Smooth muscle cell (in vitro differentiated cells): Measurements from ENCODE around the gene TMCC2. TPM values are rescaled to one million over a fixed set of nuclear protein-coding genes. Genes with fewer than 3 reads are reported as not detected.
"Not testable (repeated sequence)": the region's sequence is repeated elsewhere in the genome, so short reads cannot be mapped to it uniquely, and the experiment has no call there.

Experiments used
- DNase-seq: peaks from one replicate; lab custom pipeline; 2025; ENCODE audit not compliant: unreplicated experiment; lab: John Stamatoyannopoulos, UW
- H2AFZ ChIP-seq: fragments of 200-600 bp; sonication (generic); 2 replicates; pipeline ENCODE4 v1.6.0; 2016; ENCODE audit warnings: antibody characterized with exemption, low read depth, mild to moderate bottlenecking
- H3F3A ChIP-seq: fragments of 200-600 bp; sonication (generic); 2 replicates; pipeline ENCODE4 v1.6.0; 2017; ENCODE audit warnings: antibody characterized with exemption, low read depth
- H3K27ac ChIP-seq: fragments of 200-600 bp; sonication (generic); 2 replicates; pipeline ENCODE4 v1.5.1; 2016; ENCODE audit warnings: low read depth, mild to moderate bottlenecking
- H3K27me3 ChIP-seq: fragments of 200-600 bp; sonication (generic); 2 replicates; pipeline ENCODE4 v1.6.1; 2016; ENCODE audit warnings: low read depth, mild to moderate bottlenecking
- H3K36me3 ChIP-seq: fragments of 200-600 bp; sonication (generic); 2 replicates; pipeline ENCODE4 v1.5.1; 2016; ENCODE audit warnings: low read depth
- H3K4me1 ChIP-seq: fragments of 200-600 bp; sonication (generic); 2 replicates; pipeline ENCODE4 v1.5.1; 2016; ENCODE audit warnings: low read depth
- H3K4me2 ChIP-seq: fragments of 200-600 bp; sonication (generic); 2 replicates; pipeline ENCODE4 v1.6.0; 2016; ENCODE audit warnings: mild to moderate bottlenecking
- H3K4me3 ChIP-seq: fragments of 200-600 bp; sonication (generic); 2 replicates; pipeline ENCODE4 v1.5.1; 2016; ENCODE audit warnings: mild to moderate bottlenecking
- H3K79me2 ChIP-seq: fragments of 200-600 bp; sonication (generic); 2 replicates; pipeline ENCODE4 v1.6.0; 2016; ENCODE audit warnings: low read depth, mild to moderate bottlenecking
- H3K9ac ChIP-seq: fragments of 200-600 bp; sonication (generic); 2 replicates; pipeline ENCODE4 v1.6.0; 2016; ENCODE audit warnings: low read depth
- H3K9me3 ChIP-seq: fragments of 200-600 bp; sonication (generic); replicated peaks from 2 replicates; pipeline ENCODE4 v1.5.1; 2016; ENCODE audit warnings: low read depth
- H4K20me1 ChIP-seq: fragments of 200-600 bp; sonication (generic); 2 replicates; pipeline ENCODE4 v1.6.0; 2016; ENCODE audit warnings: low read depth
- CTCF ChIP-seq: fragments of 200-600 bp; sonication (generic); IDR thresholded peaks from 2 replicates; pipeline ENCODE4 v1.5.1; 2017; ENCODE audit warnings: borderline replicate concordance, mild to moderate bottlenecking, antibody characterized with exemption; ENCODE audit not compliant: insufficient read depth, poor library complexity, severe bottlenecking
- WGBS: methylation state at CpG from one replicate; pipeline ENCODE4 v1.1.7; 2016; ENCODE audit warnings: low lambda C conversion rate; 5-methylcytosine and 5-hydroxymethylcytosine counted together
- polyA plus RNA-seq: library from polyadenylated mRNA; unstranded; fragments of >200 nt; fragmentation: Nextera tagmentation; extraction: Ambion mirVana; gene quantifications from 2 replicates; pipeline ENCODE4 v1.2.1, GENCODE V29; 2016
- total RNA-seq: library from RNA; depleted of rRNA; stranded (reverse); fragments of >200 nt; gene quantifications from 2 replicates; pipeline ENCODE4 v1.2.3, GENCODE V29; 2014

Gene TMCC2
- total and polyA plus RNA-seq, 2 experiments from 2014 or later, result 3.3 to 5.6 TPM

- DNase-seq, result no peak
- H3K27ac ChIP-seq, result peak overlapping the region; percentile 92
- 33% methylated on average over 5 of the region's 5 CpGs for WGBS
- H3K36me3 ChIP-seq, result no peaks in the 10 kb centered on the region
- no peak overlapping the region for H2AFZ ChIP-seq
- H3K4me2 ChIP-seq, result peak overlapping the region; percentile 49
- H3K27me3 ChIP-seq, result no peaks in the 10 kb centered on the region
- H4K20me1 ChIP-seq, result no peaks in the 10 kb centered on the region
- H3K9me3 ChIP-seq, result no peaks in the 10 kb centered on the region
- TF ChIP-seq CTCF, result no peak
- peak overlapping the region; percentile 41 for H3K9ac ChIP-seq
- no peaks in the 10 kb centered on the region for H3K79me2 ChIP-seq
- peaks cover 59% of the 10 kb centered on the region for H3K4me1 ChIP-seq
- H3K4me3 ChIP-seq, result no peak overlapping the region
- peaks cover 27% of the 10 kb centered on the region for H3F3A ChIP-seq
These were observed 67.2 kb downstream of the TMCC2 start for GRCh38 chr1:205294934-205295333.

- Histone ChIP-seq H3K9ac (no peak overlapping the region), H3K4me2 (peak overlapping the region; percentile 8), H3K36me3 (no peaks in the 10 kb centered on the region), H3K27me3 (no peaks in the 10 kb centered on the region), H3K27ac (peak overlapping the region; percentile 93), H3K4me1 (peaks cover 71% of the 10 kb centered on the region), H3F3A (peaks cover 32% of the 10 kb centered on the region), H3K9me3 (no peaks in the 10 kb centered on the region), H4K20me1 (no peaks in the 10 kb centered on the region), H3K79me2 (no peaks in the 10 kb centered on the region), H3K4me3 (no peak overlapping the region), H2AFZ (no peak overlapping the region)
- 72% methylated on average over 2 of the region's 2 CpGs for WGBS
- DNase-seq, result no peak
- no peak for TF ChIP-seq CTCF
These were observed 68.4 kb downstream of the TMCC2 start for GRCh38 chr1:205296154-205296553.

- H3F3A ChIP-seq, result peaks cover 32% of the 10 kb centered on the region
- not testable (repeated sequence) for H2AFZ ChIP-seq, H3K4me3 ChIP-seq, H3K27me3 ChIP-seq, H4K20me1 ChIP-seq, DNase-seq, H3K36me3 ChIP-seq, H3K9me3 ChIP-seq, H3K79me2 ChIP-seq
- H3K9ac ChIP-seq, result peak overlapping the region; percentile 66
- WGBS, result 74% methylated on average over 5 of the region's 5 CpGs
- peak overlapping the region; percentile 50 for H3K4me2 ChIP-seq
- H3K27ac ChIP-seq, result peak overlapping the region; percentile 93
- H3K4me1 ChIP-seq, result peaks cover 84% of the 10 kb centered on the region
These were observed 69.9 kb downstream of the TMCC2 start for GRCh38 chr1:205297546-205298177.

GRCh38 chr1:205298191-205298994, 70.6 kb downstream of the TMCC2 start:
- Histone ChIP-seq H3K9ac (peak overlapping the region; percentile 72), H3K27ac (peak overlapping the region; percentile 93), H3K4me2 (peak overlapping the region; percentile 50), H3K27me3 (no peaks in the 10 kb centered on the region), H3K36me3 (no peaks in the 10 kb centered on the region), H2AFZ (no peak overlapping the region), H3K4me1 (peaks cover 85% of the 10 kb centered on the region), H3K4me3 (no peak overlapping the region), H3K79me2 (no peaks in the 10 kb centered on the region), H4K20me1 (no peaks in the 10 kb centered on the region), H3K9me3 (no peaks in the 10 kb centered on the region), H3F3A (peaks cover 32% of the 10 kb centered on the region)
- 19% methylated on average over 9 of the region's 9 CpGs for WGBS
- peak; percentile 8 for DNase-seq
- TF ChIP-seq CTCF, result no peak
